Epithelial cell of esophagus (primary cell): ENCODE measurements around the gene UBE2O.

Experiments
- DNase-seq: peaks from one replicate; pipeline ENCODE4 v3.0.0; 2010; ENCODE audit warnings: low read depth
- H3K4me3 ChIP-seq: 2 replicates; pipeline ENCODE4 v1.5.1; 2011; ENCODE audit warnings: mild to moderate bottlenecking, low read length, control low read depth
- CTCF ChIP-seq: IDR thresholded peaks from 2 replicates; pipeline ENCODE4 v1.5.1; 2011; ENCODE audit warnings: low read depth, mild to moderate bottlenecking, low read length, control low read depth, inconsistent platforms; ENCODE audit not compliant: insufficient read depth; ENCODE audit errors: missing control alignments

UBE2O gene

GRCh38 chr17:76445697-76446448 is 7.1 kb downstream of the UBE2O start:
- no peak overlapping the region for H3K4me3 ChIP-seq
- no peak for TF ChIP-seq CTCF
- no peak for DNase-seq

- TF ChIP-seq CTCF = no peak
- no peak overlapping the region for H3K4me3 ChIP-seq
- no peak for DNase-seq
Measured at GRCh38 chr17:76444518-76445311, 8.2 kb downstream of the UBE2O start.

GRCh38 chr17:76442341-76443338 is 10.3 kb downstream of the UBE2O start:
- DNase-seq = no peak
- H3K4me3 ChIP-seq = no peak overlapping the region
- TF ChIP-seq CTCF = no peak

- no peak for DNase-seq
- H3K4me3 ChIP-seq = no peak overlapping the region
- TF ChIP-seq CTCF = no peak
Measured at GRCh38 chr17:76441686-76442340, 11.1 kb downstream of the UBE2O start.

DNA sequence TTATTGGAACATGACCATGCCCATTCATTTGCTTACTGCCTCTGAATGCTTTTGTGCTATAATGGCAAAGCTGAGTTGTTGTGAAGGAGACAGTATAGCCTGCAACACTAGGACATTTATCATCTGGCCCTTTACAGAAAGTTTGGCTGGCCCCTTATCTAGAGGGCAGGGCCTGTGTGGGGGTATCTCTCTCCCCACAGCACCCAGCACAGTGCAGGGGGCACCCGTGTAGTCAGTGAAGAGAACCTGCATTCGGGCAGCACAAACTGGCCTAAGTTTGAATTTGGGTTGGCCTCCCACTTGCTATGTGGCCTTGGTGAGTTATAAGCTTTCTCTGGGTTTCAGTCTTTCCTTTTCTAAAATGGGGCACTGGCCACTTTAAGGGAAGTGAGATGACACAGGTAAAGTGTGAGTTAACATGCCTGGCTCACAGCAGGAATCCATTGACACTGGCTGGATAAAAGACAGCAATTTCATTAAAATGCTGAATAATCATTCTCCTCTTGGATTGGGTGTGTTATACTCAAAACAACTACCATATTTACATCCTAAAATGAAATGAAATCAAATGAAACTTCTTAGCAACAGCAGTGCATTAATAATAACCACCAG is 12.1 kb downstream of the UBE2O start:
- no peak for TF ChIP-seq CTCF
- H3K4me3 ChIP-seq = no peak overlapping the region
- no peak for DNase-seq
